ENCODE results near the gene NSG2. TPM values are rescaled to one million over a fixed set of nuclear protein-coding genes. Genes with fewer than 3 reads are reported as not detected.
"Not testable (repeated sequence)": the region's sequence is repeated elsewhere in the genome, so short reads cannot be mapped to it uniquely, and the experiment has no call there.

The NSG2 gene
- total RNA-seq, 1 donor from 2014 or later, result not detected

GRCh38 chr5:174096619-174097018, 51.1 kb downstream of the NSG2 start:
- Mint-ChIP-seq H3K27ac (no peak overlapping the region), H3K4me1 (ENCODE audit: low read depth) (no peaks in the 10 kb centered on the region), H3K9me3 (no peaks in the 10 kb centered on the region), H3K27me3 (ENCODE audit: insufficient read depth) (no peaks in the 10 kb centered on the region), H3K4me3 (no peak overlapping the region), H3K36me3 (ENCODE audit: low read depth) (no peaks in the 10 kb centered on the region)
- intact Hi-C loops (cut with micrococcal nuclease), result no loop called here
- DNase-seq (ENCODE audit: low spot score), result no peak

- no peak for DNase-seq (ENCODE audit: low spot score)
- intact Hi-C loops (cut with micrococcal nuclease), result no loop called here
- no peak overlapping the region for H3K4me3 Mint-ChIP-seq
- no peak overlapping the region for H3K27ac Mint-ChIP-seq
- H3K4me1 Mint-ChIP-seq (ENCODE audit: low read depth), result no peaks in the 10 kb centered on the region
- no peaks in the 10 kb centered on the region for H3K9me3 Mint-ChIP-seq
- peaks cover 4% of the 10 kb centered on the region for H3K27me3 Mint-ChIP-seq (ENCODE audit: insufficient read depth)
- no peaks in the 10 kb centered on the region for H3K36me3 Mint-ChIP-seq (ENCODE audit: low read depth)
Observed at GRCh38 chr5:174097486-174098185, 52.1 kb downstream of the NSG2 start.

GRCh38 chr5:174098694-174099093, 53.2 kb downstream of the NSG2 start:
- H3K36me3 Mint-ChIP-seq (ENCODE audit: low read depth), result no peaks in the 10 kb centered on the region
- no peaks in the 10 kb centered on the region for H3K4me1 Mint-ChIP-seq (ENCODE audit: low read depth)
- H3K27me3 Mint-ChIP-seq (ENCODE audit: insufficient read depth), result peaks cover 4% of the 10 kb centered on the region
- no peaks in the 10 kb centered on the region for H3K9me3 Mint-ChIP-seq
- H3K4me3 Mint-ChIP-seq, result no peak overlapping the region
- intact Hi-C loops (cut with micrococcal nuclease), result no loop called here
- H3K27ac Mint-ChIP-seq, result no peak overlapping the region
- no peak for DNase-seq (ENCODE audit: low spot score)

- Mint-ChIP-seq H3K27ac (no peak overlapping the region), H3K27me3 (ENCODE audit: insufficient read depth) (peaks cover 4% of the 10 kb centered on the region), H3K36me3 (ENCODE audit: low read depth) (no peaks in the 10 kb centered on the region), H3K9me3 (no peaks in the 10 kb centered on the region), H3K4me1 (ENCODE audit: low read depth) (no peaks in the 10 kb centered on the region), H3K4me3 (no peak overlapping the region)
- no peak for DNase-seq (ENCODE audit: low spot score)
- intact Hi-C loops (cut with micrococcal nuclease), result no loop called here
Observed at GRCh38 chr5:174100490-174100889, 55.0 kb downstream of the NSG2 start.

- no peaks in the 10 kb centered on the region for H3K36me3 Mint-ChIP-seq (ENCODE audit: low read depth)
- H3K27me3 Mint-ChIP-seq (ENCODE audit: insufficient read depth), result peaks cover 4% of the 10 kb centered on the region
- intact Hi-C loops (cut with micrococcal nuclease), result no loop called here
Observed at GRCh38 chr5:174101195-174101730, 55.8 kb downstream of the NSG2 start.

GRCh38 chr5:174102574-174102973, 57.1 kb downstream of the NSG2 start:
- H3K27ac Mint-ChIP-seq; H3K9me3 Mint-ChIP-seq; intact Hi-C loops (cut with micrococcal nuclease); H3K4me3 Mint-ChIP-seq; H3K4me1 Mint-ChIP-seq (ENCODE audit: low read depth); H3K27me3 Mint-ChIP-seq (ENCODE audit: insufficient read depth); H3K36me3 Mint-ChIP-seq (ENCODE audit: low read depth); DNase-seq (ENCODE audit: low spot score): not testable (repeated sequence)

More at GRCh38 chr5:174101195-174101730, 55.8 kb downstream of the NSG2 start:
- Mint-ChIP-seq H3K4me3 (no peak overlapping the region), H3K27ac (no peak overlapping the region), H3K4me1 (ENCODE audit: low read depth) (no peaks in the 10 kb centered on the region), H3K9me3 (no peaks in the 10 kb centered on the region)
- DNase-seq (ENCODE audit: low spot score), result no peak

- Mint-ChIP-seq H3K27ac (no peak overlapping the region), H3K4me1 (ENCODE audit: low read depth) (no peaks in the 10 kb centered on the region), H3K4me3 (no peak overlapping the region), H3K27me3 (ENCODE audit: insufficient read depth) (peaks cover 4% of the 10 kb centered on the region), H3K9me3 (no peaks in the 10 kb centered on the region), H3K36me3 (ENCODE audit: low read depth) (no peaks in the 10 kb centered on the region)
- intact Hi-C loops (cut with micrococcal nuclease), result no loop called here
- no peak for DNase-seq (ENCODE audit: low spot score)
Observed at GRCh38 chr5:174106997-174107655, 61.6 kb downstream of the NSG2 start.

- H3K4me1 Mint-ChIP-seq (ENCODE audit: low read depth), result no peaks in the 10 kb centered on the region
- no peak overlapping the region for H3K4me3 Mint-ChIP-seq
- peaks cover 2% of the 10 kb centered on the region for H3K27me3 Mint-ChIP-seq (ENCODE audit: insufficient read depth)
- no peaks in the 10 kb centered on the region for H3K9me3 Mint-ChIP-seq
- no peak overlapping the region for H3K27ac Mint-ChIP-seq
- DNase-seq (ENCODE audit: low spot score), result no peak
- intact Hi-C loops (cut with micrococcal nuclease), result no loop called here
- no peaks in the 10 kb centered on the region for H3K36me3 Mint-ChIP-seq (ENCODE audit: low read depth)
Observed at GRCh38 chr5:174108745-174109144, 63.2 kb downstream of the NSG2 start.

- intact Hi-C loops (cut with micrococcal nuclease), result no loop called here
- Mint-ChIP-seq H3K27me3 (ENCODE audit: insufficient read depth) (peaks cover 2% of the 10 kb centered on the region), H3K4me3 (no peak overlapping the region), H3K36me3 (ENCODE audit: low read depth) (no peaks in the 10 kb centered on the region), H3K9me3 (no peaks in the 10 kb centered on the region), H3K4me1 (ENCODE audit: low read depth) (no peaks in the 10 kb centered on the region), H3K27ac (no peak overlapping the region)
- DNase-seq (ENCODE audit: low spot score), result no peak
Observed at GRCh38 chr5:174109698-174110260, 64.3 kb downstream of the NSG2 start.

GRCh38 chr5:174110310-174110709, 64.8 kb downstream of the NSG2 start:
- H3K27me3 Mint-ChIP-seq (ENCODE audit: insufficient read depth), result peaks cover 2% of the 10 kb centered on the region
- intact Hi-C loops (cut with micrococcal nuclease), result no loop called here

GRCh38 chr5:174111287-174111973, 65.9 kb downstream of the NSG2 start:
- no peaks in the 10 kb centered on the region for H3K4me1 Mint-ChIP-seq (ENCODE audit: low read depth)
- H3K27me3 Mint-ChIP-seq (ENCODE audit: insufficient read depth), result peaks cover 2% of the 10 kb centered on the region
- DNase-seq (ENCODE audit: low spot score), result no peak
- H3K36me3 Mint-ChIP-seq (ENCODE audit: low read depth), result no peaks in the 10 kb centered on the region
- intact Hi-C loops (cut with micrococcal nuclease), result no loop called here
- no peaks in the 10 kb centered on the region for H3K9me3 Mint-ChIP-seq
- H3K4me3 Mint-ChIP-seq, result no peak overlapping the region
- H3K27ac Mint-ChIP-seq, result no peak overlapping the region

More at GRCh38 chr5:174110310-174110709, 64.8 kb downstream of the NSG2 start:
- H3K4me1 Mint-ChIP-seq (ENCODE audit: low read depth), result no peaks in the 10 kb centered on the region
- H3K27ac Mint-ChIP-seq, result no peak overlapping the region
- no peak overlapping the region for H3K4me3 Mint-ChIP-seq
- H3K9me3 Mint-ChIP-seq, result no peaks in the 10 kb centered on the region
- no peak for DNase-seq (ENCODE audit: low spot score)
- no peaks in the 10 kb centered on the region for H3K36me3 Mint-ChIP-seq (ENCODE audit: low read depth)

GRCh38 chr5:174115226-174115625, 69.7 kb downstream of the NSG2 start:
- no peaks in the 10 kb centered on the region for H3K27me3 Mint-ChIP-seq (ENCODE audit: insufficient read depth)
- H3K36me3 Mint-ChIP-seq (ENCODE audit: low read depth), result no peaks in the 10 kb centered on the region
- H3K4me3 Mint-ChIP-seq, result no peak overlapping the region
- no peak overlapping the region for H3K27ac Mint-ChIP-seq
- intact Hi-C loops (cut with micrococcal nuclease), result no loop called here
- DNase-seq (ENCODE audit: low spot score), result no peak
- H3K4me1 Mint-ChIP-seq (ENCODE audit: low read depth), result no peaks in the 10 kb centered on the region
- no peaks in the 10 kb centered on the region for H3K9me3 Mint-ChIP-seq

All from activated T-helper 1 cell treated with anti-CD3 and anti-CD28 coated beads, Interleukin-12 subunit alpha, Interleukin-12 subunit beta, Interleukin-2, Interleukin-4 antibody, amounts not matched to agents 30 ng/mL and 10 ng/mL and 1 ng/mL, durations not matched to agents 14 hours and 24 hours and 36 hours (primary cell).